Adrenal gland (tissue), 5 donors: ENCODE measurements around the gene CGB3.
"Not testable (repeated sequence)": the region's sequence is repeated elsewhere in the genome, so short reads cannot be mapped to it uniquely, and the experiment has no call there.

Experiments
- POLR2A ChIP-seq, 2 donors: fragments of 450-650 bp; IDR thresholded peaks; one replicate each; pipeline ENCODE4 v1.6.1; 2017; ENCODE audit warnings: antibody characterized with exemption in 2 of 2, mild to moderate bottlenecking in 2 of 2, moderate library complexity in 1 of 2
- TF ChIP-seq, protein P1 (sequence below), 6 experiments: fragments of 450-650 bp in 4 of 6; fragments of 200-600 bp in 2 of 6; sonication (generic) in 1 of 6; IDR thresholded peaks; 1 replicate in 5 of 6; 2 replicates in 1 of 6; pipeline versions ENCODE4 v1.5.1 to v1.8.0; 2016 to 2021; ENCODE audit warnings: antibody characterized with exemption in 6 of 6, mild to moderate bottlenecking in 2 of 6, moderate library complexity in 1 of 6
- donor health status: DM: no; HTN: no; CAD: no.

DNA sequence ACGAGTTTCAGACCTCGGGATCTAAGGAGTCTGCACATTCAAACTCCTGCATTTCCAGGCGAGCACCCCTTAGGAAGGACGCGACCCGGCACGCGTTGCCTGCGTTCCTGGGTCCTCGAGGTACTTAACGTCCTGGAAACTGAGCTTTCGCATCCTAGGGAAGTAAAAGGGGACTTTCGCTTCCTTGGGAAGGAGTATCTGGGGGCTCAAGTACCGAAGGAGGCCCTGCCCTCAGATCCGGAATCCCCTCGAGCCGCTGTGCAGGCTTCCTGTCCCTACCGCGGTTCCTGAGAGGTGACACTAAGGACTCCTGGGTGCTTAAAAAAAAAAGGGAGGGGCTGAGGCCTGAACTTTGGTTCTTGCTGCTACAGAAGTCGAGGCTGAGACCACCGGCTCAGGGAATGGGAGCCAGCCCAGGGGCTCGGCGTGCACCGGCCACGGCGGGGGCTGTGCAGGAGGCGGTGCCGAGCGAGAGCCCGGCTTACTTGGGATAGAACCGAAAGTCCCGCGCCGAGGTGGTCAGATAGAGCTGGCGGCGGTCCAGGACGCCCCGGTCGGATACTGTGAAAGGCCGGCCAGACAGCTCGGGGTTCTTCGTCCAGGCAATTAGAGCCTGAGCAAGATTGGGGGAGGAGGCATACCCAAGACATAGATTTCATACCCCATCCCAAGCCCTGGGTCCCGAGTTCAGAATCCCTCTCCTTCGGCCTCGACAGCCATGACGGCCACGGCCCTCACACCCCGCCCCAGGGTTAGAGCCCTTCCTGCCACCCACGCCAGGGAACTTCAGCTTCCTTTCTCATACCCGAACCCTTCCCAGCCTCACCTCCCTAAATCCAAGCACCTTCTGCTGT, 5.5 kb downstream of the CGB3 start:
- TF ChIP-seq, protein P1, sequence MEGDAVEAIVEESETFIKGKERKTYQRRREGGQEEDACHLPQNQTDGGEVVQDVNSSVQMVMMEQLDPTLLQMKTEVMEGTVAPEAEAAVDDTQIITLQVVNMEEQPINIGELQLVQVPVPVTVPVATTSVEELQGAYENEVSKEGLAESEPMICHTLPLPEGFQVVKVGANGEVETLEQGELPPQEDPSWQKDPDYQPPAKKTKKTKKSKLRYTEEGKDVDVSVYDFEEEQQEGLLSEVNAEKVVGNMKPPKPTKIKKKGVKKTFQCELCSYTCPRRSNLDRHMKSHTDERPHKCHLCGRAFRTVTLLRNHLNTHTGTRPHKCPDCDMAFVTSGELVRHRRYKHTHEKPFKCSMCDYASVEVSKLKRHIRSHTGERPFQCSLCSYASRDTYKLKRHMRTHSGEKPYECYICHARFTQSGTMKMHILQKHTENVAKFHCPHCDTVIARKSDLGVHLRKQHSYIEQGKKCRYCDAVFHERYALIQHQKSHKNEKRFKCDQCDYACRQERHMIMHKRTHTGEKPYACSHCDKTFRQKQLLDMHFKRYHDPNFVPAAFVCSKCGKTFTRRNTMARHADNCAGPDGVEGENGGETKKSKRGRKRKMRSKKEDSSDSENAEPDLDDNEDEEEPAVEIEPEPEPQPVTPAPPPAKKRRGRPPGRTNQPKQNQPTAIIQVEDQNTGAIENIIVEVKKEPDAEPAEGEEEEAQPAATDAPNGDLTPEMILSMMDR (IDR thresholded peaks at IDR 0.05): not testable (repeated sequence)
- TF ChIP-seq POLR2A (IDR thresholded peaks at IDR 0.05): not testable (repeated sequence)
